ENCODE measurements around the gene MAP2K6.

DNA sequence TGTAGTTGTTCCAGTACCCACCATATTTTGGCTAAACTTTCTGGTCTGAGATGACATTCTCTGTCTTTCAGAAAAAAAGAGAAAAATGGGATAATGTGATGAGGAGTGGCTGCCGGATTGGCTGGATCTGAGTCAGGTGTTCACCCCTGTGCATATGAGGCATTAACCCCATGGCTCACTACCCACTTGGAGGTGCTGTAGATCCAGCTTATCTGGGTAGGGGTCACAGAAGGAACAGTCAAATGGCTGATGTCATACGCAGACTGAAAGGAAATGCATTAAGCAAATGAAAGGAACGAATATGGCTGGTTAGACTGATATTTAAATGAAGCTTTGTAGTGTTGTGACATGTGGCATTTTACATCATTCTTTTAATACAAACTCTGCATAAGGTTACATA is 17.3 kb downstream of the MAP2K6 start:
- TF ChIP-seq EZH2 (IDR thresholded peaks at IDR 0.05; ENCODE audit: insufficient read depth, poor library complexity, severe bottlenecking) (no peak), EZH2phosphoT487 (IDR thresholded peaks at IDR 0.05; ENCODE audit: insufficient read depth, low read depth) (no peak)
